HuH-7.5 (cell line): ENCODE data around the gene AIF1L.

ENCODE experiments used
- DNase-seq: peaks from one replicate; pipeline ENCODE4 v3.0.0; 2011; ENCODE audit warnings: low spot score

The AIF1L gene

GRCh38 chr9:131078427-131079366 is 17.6 kb upstream of the AIF1L start:
- DNase-seq, result no peak

DNA sequence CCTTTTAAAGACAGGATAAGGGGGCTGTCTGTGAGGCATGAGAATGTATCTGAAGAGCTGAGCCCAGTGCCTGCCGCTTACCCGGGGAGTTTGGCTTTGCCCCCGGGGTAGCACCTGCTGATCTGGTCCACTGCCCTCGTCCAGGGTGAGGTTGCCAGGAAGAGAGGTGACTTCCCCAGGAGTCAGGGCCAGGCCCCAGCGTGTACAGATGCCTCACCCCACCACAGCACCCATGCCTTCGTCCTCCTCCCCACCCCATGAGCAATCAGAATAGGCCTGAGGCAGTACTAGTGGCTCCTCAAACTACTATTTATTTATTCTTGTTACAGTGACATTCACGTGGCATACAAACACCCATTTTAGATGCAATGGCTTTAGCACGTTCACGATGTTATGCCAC is 15.7 kb upstream of the AIF1L start:
- DNase-seq, result no peak

DNA sequence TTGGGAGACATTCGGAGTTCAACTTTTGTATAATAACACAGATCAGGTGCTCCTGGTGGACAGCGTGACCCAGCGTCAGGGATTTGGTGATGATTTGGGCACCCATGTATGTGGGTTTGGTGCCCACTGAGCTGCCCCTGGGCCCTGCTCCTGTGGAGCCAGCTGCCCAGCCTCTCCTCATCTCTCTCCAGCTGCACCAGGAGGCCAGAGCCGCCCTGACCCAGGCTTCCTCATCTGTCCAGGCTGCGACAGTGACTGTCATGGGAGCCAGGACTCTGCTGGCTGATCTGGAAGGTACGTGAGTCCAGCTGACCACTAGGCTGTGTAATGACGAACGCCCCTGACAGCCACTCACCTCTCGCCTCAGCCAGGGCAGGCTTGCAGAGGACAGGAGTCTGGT is 14.5 kb upstream of the AIF1L start:
- DNase-seq, result no peak

DNA sequence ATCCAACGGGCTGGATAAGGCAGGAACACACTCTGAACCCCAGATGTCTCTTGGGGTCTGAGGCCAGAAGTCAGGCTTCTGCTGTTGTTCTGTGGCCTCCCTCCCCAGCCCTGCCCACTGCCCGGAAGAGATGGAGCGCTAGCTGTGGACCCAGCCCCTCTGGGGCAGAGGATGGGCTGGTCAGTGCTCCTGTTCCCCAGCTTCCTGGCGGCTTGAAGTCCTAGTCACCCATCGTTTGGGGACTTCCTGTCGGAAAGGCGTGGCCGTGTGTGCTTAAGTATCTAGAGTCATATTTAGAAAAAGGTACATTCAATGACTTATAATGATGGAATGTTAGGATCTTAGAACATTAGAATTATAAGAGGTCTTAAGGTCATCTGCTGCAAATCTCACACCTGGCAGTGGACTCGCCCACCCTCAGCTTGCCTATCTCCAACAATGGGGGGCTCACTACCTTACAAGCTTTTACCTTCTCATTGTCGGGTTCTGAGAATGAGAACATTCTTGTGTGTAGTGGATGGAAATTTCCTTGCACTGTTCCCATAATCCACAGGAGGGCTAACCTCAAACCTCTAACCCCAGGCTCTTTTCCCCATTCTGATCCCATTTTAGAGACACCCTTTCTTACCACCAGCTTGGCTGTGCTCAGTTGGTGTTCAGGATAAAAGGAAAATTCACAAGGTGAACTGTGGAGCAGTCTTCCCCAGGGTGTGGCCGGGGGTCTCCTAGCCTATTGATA is 13.4 kb upstream of the AIF1L start:
- no peak for DNase-seq

GRCh38 chr9:131084661-131085369 is 11.5 kb upstream of the AIF1L start:
- no peak for DNase-seq

DNA sequence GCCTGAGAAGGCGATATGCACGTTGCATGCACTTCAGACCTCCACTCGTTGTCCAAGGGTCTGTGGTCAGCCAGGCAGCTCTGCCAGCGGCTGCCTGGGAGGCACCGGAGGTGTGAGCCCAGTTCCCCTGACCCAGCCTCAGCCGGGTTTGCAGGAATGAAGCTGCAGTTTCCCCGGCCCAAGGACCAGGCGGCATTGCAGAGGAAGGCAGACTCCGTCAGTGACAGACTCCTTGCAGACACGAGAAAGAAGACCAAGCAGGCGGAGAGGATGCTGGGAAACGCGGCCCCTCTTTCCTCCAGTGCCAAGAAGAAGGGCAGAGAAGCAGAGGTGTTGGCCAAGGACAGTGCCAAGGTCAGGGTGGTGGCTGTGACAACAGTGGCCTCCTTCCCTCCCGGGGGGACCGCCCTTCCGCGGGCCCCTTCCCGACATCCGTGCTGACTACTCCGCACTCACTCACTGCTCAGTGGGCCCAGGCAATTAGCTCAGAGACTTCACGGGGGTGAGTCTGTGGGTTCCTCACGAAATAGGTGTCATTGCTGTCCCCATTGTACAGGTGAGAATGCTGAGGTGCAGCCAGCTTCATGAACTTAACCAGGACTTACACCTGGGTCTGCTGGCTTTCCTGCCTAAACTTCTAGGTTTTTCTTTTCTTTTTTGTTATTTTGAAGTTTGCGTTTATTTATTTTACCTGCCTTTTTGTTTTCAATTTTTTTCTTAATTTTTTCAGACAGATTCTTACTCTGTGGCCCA is 10.8 kb upstream of the AIF1L start:
- DNase-seq, result no peak

- no peak for DNase-seq
Measured at GRCh38 chr9:131087354-131087893, 8.9 kb upstream of the AIF1L start.

- no peak for DNase-seq
Measured at GRCh38 chr9:131090025-131090787, 6.1 kb upstream of the AIF1L start.

DNA sequence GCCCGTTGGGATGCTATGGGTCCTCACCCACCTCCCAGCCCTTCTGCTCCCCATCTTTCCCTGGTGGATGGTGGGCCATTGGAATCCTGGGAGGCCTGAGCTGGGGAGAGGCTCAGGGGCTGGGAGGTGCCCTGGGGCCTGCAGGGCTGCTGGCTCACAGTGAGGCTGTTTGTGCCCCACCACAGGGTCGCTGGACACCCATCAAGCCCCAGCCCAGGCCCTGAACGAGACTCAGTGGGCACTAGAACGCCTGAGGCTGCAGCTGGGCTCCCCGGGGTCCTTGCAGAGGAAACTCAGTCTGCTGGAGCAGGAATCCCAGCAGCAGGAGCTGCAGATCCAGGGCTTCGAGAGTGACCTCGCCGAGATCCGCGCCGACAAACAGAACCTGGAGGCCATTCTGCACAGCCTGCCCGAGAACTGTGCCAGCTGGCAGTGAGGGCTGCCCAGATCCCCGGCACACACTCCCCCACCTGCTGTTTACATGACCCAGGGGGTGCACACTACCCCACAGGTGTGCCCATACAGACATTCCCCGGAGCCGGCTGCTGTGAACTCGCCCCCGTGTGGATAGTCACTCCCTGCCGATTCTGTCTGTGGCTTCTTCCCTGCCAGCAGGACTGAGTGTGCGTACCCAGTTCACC is 4.9 kb upstream of the AIF1L start:
- DNase-seq, result no peak

- no peak for DNase-seq
Measured at GRCh38 chr9:131092030-131092429, 4.3 kb upstream of the AIF1L start.

- DNase-seq, result no peak
Measured at GRCh38 chr9:131092548-131093440, 3.5 kb upstream of the AIF1L start.

GRCh38 chr9:131094015-131094414 is 2.3 kb upstream of the AIF1L start:
- no peak for DNase-seq

- DNase-seq, result no peak
Measured at GRCh38 chr9:131094622-131095021, 1.7 kb upstream of the AIF1L start.

- no peak for DNase-seq
Measured at GRCh38 chr9:131095666-131096268, 564 bp upstream of the AIF1L start.

GRCh38 chr9:131097126-131097947 is 1.0 kb downstream of the AIF1L start:
- no peak for DNase-seq

DNA sequence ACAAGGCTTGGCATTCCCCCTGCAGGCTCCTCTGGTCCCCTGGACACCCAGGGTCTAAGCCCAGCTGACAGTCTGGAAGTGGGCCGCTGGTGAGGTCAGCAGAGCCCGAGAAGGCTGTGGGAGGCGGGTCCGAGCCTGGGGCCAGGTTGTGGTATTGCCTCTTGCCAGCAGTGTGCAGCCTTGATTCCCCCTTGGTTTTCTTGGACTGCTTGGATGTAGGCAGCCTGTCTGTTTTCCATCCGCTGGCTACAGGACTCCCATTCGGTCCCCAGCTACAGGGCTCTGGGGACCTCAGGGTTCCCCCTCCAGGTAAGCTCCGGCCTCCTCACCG is 1.6 kb downstream of the AIF1L start:
- DNase-seq, result no peak

DNA sequence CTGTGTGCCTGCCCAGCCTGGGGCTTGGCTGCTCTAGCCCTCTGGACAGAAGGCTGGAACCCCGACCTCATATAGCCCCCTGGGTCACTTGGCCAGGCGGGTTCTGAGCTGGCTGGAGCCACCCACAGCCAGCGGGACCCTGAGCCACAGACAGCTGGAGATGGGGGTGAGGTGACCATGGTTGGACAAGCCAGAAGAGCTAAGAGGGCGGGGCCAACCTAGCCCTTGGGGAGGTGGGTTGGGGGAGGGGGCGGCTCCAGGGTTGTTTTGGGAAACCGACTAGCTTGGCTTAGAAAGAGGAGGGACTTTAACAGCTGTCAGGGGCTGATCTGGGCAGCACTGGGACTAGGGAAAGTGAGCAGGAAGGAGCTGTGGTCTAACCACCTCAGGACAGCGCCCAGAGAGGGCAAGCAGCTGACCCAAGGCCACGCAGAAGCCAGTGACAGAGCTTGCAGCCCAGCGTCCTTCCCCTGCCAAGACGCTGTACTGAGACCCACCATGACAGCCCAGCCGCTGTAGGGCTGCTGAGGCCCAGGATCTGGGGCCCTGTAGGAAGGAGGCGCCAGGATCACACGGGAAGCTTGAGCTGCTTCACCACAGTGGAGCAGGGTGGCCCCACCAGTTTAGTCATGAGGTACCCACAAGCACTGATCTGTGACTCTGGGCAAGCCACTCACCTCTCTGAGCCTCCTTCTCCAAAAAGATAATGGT is 2.2 kb downstream of the AIF1L start:
- DNase-seq, result no peak
